ENCODE results near the gene FXN.
"Not testable (repeated sequence)": the region's sequence is repeated elsewhere in the genome, so short reads cannot be mapped to it uniquely, and the experiment has no call there.

FXN gene

GRCh38 chr9:69089491-69089890, 53.9 kb downstream of the FXN start:
- no peak for TF ChIP-seq POLR2A (IDR thresholded peaks at IDR 0.05; ENCODE audit: low read depth, low read length)
- FAIRE-seq: no peak
- DNase-seq (ENCODE audit: insufficient read length, low spot score): no peak

DNA sequence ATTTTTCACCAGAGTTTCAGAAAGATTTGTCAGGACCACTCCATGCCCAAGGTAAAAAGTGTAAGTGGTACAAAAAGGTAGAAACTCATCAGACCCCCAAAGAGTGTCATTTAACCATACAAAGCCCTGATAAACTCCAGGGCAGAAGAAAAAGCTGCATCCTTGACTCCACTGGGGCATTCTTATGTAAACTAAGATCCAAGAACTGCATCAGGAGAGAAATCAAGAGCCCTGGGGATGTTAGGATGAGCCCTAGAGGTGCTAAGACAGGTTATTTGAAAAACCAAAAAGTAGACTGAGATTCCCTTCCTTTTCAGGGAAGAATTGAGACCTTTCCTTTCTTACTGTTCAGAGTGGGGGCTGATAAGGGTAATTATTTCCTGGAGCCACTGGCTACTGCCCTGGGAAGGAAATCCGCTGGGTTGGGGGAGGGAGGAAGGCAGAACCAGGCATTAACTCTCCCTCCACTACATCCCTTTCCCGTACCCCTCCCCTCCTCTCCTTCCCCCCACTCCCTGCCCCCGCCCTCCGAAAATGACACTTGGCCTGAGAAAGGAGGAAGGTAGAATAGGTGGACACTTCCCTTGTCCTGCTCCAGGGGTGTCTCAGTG, 54.7 kb downstream of the FXN start:
- TF ChIP-seq POLR2A (IDR thresholded peaks at IDR 0.05; ENCODE audit: low read depth, low read length): no peak
- DNase-seq (ENCODE audit: insufficient read length, low spot score) (no peak), FAIRE-seq (no peak)

DNA sequence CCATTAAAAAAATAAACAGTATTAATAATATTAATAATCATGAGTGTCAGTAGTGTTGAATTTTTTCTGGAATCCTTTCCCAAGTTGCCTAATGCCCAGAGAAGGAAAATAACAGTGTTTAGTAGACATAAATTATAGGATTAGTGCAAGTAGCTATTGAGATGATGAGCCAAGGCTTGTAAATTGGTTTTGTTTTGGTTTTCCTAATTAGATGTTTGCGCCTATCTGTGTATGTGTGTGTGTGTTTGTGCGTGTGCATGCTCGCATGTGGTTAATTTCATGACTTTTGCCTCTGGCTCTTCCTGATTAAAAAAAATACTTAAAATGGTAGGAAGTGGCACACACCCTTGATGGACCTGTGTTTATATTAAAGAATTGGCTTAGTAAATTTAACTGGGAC, 55.4 kb downstream of the FXN start:
- DNase-seq (ENCODE audit: insufficient read length, low spot score) (no peak), FAIRE-seq (peak; percentile 15)
- TF ChIP-seq POLR2A (IDR thresholded peaks at IDR 0.05; ENCODE audit: low read depth, low read length): no peak

DNA sequence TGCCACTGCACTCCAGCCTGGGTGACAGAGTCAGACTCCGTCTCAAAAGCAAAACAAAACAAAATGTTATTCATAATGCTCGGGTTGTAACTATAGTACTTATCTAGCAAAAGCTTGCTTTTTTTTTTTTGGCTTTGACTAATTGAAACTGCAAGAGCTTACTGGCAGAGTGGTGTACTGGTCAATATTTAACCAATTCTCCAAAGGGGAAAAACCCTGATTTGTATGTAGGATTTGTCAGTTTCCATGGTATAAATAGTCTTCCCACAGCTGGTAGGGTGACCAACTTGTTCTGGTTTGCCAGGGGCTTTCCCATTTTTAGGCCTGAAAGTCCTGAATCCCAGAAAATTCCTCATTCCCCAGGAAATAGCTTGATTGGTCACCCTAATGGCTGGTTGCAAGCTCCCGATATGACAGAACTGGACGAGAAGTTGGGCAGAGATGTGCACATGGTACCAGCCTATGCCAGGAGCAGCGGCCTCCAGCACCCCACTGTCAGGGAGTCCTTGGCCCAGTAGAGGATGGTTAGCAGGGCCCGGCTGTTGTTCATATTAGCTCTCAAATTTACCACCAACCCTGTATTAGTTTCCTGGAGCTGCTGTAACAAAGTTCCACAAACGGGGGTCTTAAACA, 58.0 kb downstream of the FXN start:
- FAIRE-seq (no peak), DNase-seq (ENCODE audit: insufficient read length, low spot score) (no peak)
- TF ChIP-seq POLR2A (IDR thresholded peaks at IDR 0.05; ENCODE audit: low read depth, low read length): no peak

DNA sequence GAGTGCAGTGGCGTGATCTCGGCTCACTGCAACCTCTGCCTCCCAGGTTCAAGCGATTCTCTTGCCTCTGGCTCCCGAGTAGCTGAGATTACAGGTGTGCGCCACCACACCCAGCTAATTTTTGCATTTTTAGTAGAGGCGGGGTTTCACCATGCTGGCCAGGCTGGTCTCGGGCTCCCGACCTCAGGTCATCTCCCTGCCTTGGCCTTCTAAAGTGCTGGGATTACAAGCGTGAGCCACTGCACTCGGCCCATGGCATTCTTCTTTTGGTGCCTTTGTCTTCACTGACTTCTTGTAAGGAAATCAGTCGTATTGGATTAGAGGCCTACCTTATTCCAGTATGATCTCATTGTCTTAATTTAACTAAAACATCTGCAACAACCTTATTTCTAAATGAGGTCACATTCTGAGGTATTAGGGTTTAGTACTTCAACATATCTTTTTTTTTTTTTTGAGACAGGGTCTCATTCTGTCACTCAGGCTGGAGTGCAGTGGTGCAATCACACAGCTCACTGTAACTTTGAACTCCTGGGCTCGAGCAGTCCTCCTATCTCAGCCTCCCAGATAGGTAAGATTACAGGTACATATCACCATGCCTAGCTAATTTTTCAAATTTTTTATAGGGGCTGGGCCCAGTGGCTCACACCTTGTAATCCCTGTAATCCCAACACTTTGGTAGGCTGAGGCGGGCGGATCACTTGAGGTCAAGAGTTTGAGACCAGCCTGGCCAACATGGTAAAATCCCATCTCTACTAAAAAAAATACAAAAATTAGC, 59.0 kb downstream of the FXN start:
- DNase-seq (ENCODE audit: insufficient read length, low spot score); FAIRE-seq: not testable (repeated sequence)

GRCh38 chr9:69097064-69097463, 61.5 kb downstream of the FXN start:
- FAIRE-seq: peak; percentile 93
- no peak for TF ChIP-seq POLR2A (IDR thresholded peaks at IDR 0.05; ENCODE audit: low read depth, low read length)
- peak; percentile 65 for DNase-seq (ENCODE audit: insufficient read length, low spot score)

GRCh38 chr9:69097923-69098593, 62.5 kb downstream of the FXN start:
- TF ChIP-seq POLR2A (IDR thresholded peaks at IDR 0.05; ENCODE audit: low read depth, low read length): no peak
- FAIRE-seq: no peak

GRCh38 chr9:69103348-69103996, 67.9 kb downstream of the FXN start:
- not testable (repeated sequence) for DNase-seq (ENCODE audit: insufficient read length, low spot score); FAIRE-seq

More at GRCh38 chr9:69097923-69098593, 62.5 kb downstream of the FXN start:
- no peak for DNase-seq (ENCODE audit: insufficient read length, low spot score)

DNA sequence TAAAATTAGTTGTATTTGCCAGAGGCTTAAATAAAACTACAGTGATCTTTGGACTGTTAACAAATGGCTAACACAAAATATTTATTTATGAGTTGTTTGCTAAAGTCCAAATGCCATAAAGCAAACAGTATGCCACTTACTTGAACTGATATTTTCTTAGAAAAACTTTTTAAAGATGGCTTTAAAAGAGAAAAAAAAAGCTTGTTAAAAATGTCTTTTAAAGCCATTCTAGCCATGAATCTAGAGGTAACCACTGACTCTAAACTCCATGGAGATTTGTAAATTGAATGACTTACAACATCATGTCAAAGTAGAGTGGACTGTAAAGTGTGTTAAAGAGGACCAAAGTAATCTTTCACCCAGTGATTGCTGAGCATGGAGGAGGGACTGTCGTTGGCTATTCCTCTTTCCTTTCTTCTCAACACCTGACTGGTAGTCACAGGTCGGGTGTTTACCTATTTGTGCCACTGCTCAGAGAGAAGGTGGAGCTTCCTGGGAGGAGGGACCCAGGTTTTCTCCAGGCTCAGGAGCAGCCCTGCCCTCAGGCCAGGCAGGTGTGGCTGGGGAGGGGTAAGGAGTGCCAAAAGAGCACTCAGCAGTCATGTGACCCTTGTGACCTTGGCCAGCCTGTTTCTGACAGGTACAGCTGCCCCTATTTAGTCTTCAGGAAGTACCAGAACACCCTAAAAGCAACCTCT, 69.4 kb downstream of the FXN start:
- no peak for TF ChIP-seq POLR2A (IDR thresholded peaks at IDR 0.05; ENCODE audit: low read depth, low read length)
- FAIRE-seq (peak; percentile 76), DNase-seq (ENCODE audit: insufficient read length, low spot score) (no peak)

GRCh38 chr9:69107771-69108170, 72.2 kb downstream of the FXN start:
- no peak for DNase-seq (ENCODE audit: insufficient read length, low spot score)
- no peak for TF ChIP-seq POLR2A (IDR thresholded peaks at IDR 0.05; ENCODE audit: low read depth, low read length)
- peak; percentile 62 for FAIRE-seq

DNA sequence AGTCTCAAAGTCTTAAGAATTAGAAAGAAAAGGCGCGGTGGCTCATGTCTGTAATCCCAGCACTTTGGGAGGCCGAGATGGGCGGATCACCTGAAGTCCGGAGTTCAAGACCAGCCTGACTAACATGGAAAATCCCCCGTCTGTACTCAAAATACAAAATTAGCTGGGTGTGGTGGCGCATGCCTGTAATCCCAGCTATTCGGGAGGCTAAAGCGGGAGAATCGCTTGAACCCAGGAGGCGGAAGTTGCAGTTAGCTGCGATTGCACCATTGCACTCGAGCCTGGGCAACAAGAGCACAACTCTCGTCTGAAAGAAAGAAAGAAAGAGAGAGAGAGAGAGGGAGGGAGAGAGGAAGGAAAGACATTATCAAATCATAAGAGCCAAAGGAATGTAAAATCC, 73.2 kb downstream of the FXN start:
- not testable (repeated sequence) for FAIRE-seq; DNase-seq (ENCODE audit: insufficient read length, low spot score)

GRCh38 chr9:69109152-69109551, 73.6 kb downstream of the FXN start:
- no peak for TF ChIP-seq POLR2A (IDR thresholded peaks at IDR 0.05; ENCODE audit: low read depth, low read length)
- DNase-seq (ENCODE audit: insufficient read length, low spot score): no peak
- FAIRE-seq: no peak

GRCh38 chr9:69112646-69113045, 77.1 kb downstream of the FXN start:
- not testable (repeated sequence) for DNase-seq (ENCODE audit: insufficient read length, low spot score); FAIRE-seq
